GM21737 (cell line): ENCODE results near the gene TNMD.

Experiments
- ATAC-seq: cut with Tn5 transposase; IDR thresholded peaks from one replicate; pipeline ENCODE4 v1.9.1; 2021; ENCODE audit warnings: mild to moderate bottlenecking, moderate library complexity; ENCODE audit not compliant: unreplicated experiment

Gene TNMD

DNA sequence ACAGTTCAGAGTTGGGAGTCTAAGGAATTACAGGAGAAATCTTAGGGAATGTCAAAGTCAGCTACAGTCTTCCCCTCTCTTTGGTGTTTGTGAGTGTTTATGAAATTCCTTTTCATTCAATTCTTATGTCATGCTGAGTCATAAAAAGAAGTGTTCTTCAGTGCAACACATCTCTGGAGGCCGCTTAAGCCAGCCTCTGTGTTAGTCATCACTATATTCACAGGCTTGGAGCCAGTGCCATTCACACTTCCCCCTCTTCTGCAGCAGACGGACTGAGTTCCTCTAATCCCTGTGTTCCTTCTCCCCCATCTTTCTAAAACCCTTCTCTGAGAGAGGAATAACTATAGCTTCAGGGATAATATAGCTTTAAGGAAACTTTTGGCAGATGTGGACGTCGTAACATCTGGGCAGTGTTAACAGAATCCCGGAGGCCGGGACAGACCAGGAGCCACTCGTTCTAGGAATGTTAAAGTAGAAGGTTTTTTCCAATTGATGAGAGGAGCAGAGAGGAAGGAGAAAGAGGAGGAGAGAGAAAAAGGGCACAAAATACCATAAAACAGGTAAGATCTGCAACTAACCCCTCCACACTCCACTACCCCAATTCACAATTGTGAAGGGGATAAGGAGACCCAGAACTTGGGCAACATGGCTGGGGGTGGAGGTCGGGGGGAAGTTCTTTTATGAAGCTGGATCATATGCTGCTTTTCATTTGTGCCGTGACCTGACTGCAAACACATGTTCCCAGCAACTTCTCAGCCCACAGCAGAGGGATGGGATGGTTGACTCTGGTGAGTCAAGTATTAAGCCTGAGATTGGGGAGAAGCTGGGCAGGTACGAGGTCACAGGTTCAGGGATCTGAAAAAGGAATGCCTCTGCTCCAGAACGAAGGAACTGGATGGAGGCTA is 59.5 kb downstream of the TNMD start, which contains the start of gene SRPX2:
Gene SRPX2 (plus strand): TSS at position 244 of the 905 bp plus-strand sequence. CDS start 2,124 bp downstream, outside the sequence.
- no peak for ATAC-seq

DNA sequence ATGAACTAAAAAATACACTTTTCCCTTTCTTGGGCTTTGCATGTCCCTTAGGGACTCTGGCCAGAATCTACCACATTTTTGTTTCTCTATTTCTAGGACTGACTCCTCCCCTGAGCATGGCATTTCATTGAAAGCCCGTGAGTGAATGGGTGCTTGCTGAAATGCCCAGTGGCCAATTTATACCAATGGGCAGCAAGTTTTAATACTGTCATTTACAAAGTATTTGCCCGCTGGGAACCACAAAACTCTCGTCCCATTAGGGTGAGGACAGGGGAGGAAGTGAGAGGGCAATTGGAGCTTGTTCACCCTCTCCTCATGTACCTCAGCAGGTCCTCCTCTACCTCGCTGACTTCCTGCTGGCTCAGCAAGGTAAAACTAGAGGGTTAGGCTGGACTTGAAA is 60.4 kb downstream of the TNMD start:
- no peak for ATAC-seq

DNA sequence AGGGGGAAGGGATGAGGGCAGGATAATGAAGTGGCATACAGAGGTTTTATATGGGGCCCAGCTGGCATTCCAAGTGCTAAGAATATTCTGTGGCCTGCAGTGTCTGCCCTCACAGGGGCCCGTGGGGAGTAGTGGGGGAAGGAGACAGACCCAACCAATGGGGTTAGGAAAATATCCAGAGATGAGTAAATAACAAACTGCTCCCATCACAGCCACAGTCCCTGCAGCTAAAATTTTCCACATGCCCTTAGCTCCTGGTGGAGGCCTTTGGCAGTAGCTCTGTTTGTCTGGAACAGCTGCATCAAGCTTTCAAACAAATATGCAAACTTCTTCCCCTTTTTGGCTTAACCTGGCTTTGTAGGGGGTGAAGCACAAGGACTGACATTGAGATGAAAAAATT is 62.4 kb downstream of the TNMD start:
- ATAC-seq: no peak

DNA sequence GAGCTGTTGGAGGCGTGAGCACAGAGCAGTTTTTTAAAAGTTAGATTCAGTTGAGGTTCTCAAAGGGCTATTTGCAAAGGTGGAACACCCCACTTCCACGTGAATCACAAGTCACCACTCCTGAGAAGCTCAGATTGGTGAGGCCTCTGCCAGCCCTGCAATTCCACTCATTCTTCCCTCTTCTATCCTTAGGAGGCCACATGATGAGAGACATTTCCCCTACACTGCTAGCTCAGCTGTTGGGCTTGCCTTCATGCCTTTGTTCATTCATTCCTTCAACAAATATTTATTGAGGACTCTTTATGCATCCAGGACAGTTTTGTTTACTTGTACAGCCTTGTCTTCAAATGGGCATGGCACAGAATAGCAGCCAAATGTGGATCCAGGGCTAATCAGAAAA is 63.0 kb downstream of the TNMD start:
- ATAC-seq: no peak

DNA sequence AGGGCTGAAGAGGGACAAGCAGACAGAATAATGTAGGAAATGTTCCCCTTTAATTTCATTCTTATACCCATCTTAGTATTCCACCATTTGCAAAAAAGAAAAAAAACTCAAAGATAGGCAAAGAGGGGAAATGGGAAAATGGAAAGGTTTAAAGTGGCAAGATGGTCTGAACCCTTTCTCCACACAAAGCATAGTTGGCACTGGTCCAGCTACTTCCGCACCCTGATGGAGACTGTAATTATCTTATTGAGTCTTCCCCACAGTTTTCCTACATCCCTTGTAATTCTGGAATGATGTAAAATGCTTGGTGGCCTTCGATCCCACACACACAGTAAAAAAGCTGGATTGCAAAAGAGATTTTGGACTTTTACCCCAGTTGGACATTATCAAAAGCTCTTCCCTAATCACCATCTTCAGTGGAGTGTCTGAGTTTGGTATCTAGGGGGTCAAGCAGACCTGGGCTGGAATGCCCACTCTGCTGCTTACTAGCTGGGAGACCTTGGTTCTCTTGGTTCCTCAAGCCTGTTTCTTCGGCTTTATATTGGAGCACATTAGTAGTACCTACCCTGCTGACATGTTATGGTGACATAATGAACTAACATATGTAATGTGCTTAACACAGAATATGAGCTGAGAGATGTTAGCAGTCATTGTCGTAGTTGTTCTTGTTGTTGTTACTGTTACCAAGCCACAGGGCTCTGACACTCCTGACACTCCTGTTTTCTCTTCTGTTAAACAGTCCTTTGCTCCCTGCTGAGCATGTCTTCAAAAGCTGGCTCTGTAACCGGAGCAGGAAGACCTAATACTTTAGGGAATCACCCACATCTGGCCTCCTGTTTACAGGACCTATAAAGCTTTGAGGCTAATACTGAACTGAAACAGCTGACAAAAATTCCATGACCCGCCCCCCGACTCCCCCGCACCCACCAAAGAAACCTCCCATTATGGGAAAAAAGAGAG is 64.0 kb downstream of the TNMD start:
- no peak for ATAC-seq
